Measurements from ENCODE around the gene TMEM201.

TMEM201 gene

GRCh38 chr1:9593147-9593491, 4.4 kb downstream of the TMEM201 start:
- Mint-ChIP-seq H3K4me1 (peaks cover 49% of the 10 kb centered on the region), H3K9me3 (no peaks in the 10 kb centered on the region), H3K4me3 (peak overlapping the region in 1 of 3 experiments; percentile 10), H3K27me3 (ENCODE audit: low read depth) (no peaks in the 10 kb centered on the region), H3K27ac (peak overlapping the region in 2 of 3 experiments; percentile 68 to 72), H3K36me3 (ENCODE audit: low read depth) (peaks cover 8% of the 10 kb centered on the region)
- TF ChIP-seq CTCF (IDR thresholded peaks at IDR 0.05; ENCODE audit: unreplicated experiment in 3 of 3) = no peak

- no peak for TF ChIP-seq CTCF (IDR thresholded peaks at IDR 0.05; ENCODE audit: unreplicated experiment in 3 of 3)
- Mint-ChIP-seq H3K27me3 (ENCODE audit: low read depth) (no peaks in the 10 kb centered on the region), H3K4me1 (peaks cover 46% of the 10 kb centered on the region)
Observed at GRCh38 chr1:9593492-9594465, 5.1 kb downstream of the TMEM201 start.

GRCh38 chr1:9594471-9595155, 5.9 kb downstream of the TMEM201 start:
- H3K4me3 Mint-ChIP-seq = no peak overlapping the region
- H3K27me3 Mint-ChIP-seq (ENCODE audit: low read depth) = no peaks in the 10 kb centered on the region

More at GRCh38 chr1:9593492-9594465, 5.1 kb downstream of the TMEM201 start:
- Mint-ChIP-seq H3K4me3 (peak overlapping the region in 2 of 3 experiments; percentile 10 to 25), H3K36me3 (ENCODE audit: low read depth) (peaks cover 10% of the 10 kb centered on the region), H3K27ac (peak overlapping the region in 2 of 3 experiments; percentile 68 to 72), H3K9me3 (no peaks in the 10 kb centered on the region)

GRCh38 chr1:9595156-9595967, 6.7 kb downstream of the TMEM201 start:
- TF ChIP-seq CTCF (IDR thresholded peaks at IDR 0.05; ENCODE audit: unreplicated experiment in 3 of 3) = no peak
- no peaks in the 10 kb centered on the region for H3K27me3 Mint-ChIP-seq (ENCODE audit: low read depth)
- H3K36me3 Mint-ChIP-seq (ENCODE audit: low read depth) = peaks cover 14% of the 10 kb centered on the region
- H3K27ac Mint-ChIP-seq = no peak overlapping the region
- no peak overlapping the region for H3K4me3 Mint-ChIP-seq
- H3K9me3 Mint-ChIP-seq = no peaks in the 10 kb centered on the region
- H3K4me1 Mint-ChIP-seq = peaks cover 40% of the 10 kb centered on the region

More at GRCh38 chr1:9594471-9595155, 5.9 kb downstream of the TMEM201 start:
- Mint-ChIP-seq H3K27ac (peak overlapping the region in 1 of 3 experiments; percentile 20), H3K36me3 (ENCODE audit: low read depth) (peaks cover 10% of the 10 kb centered on the region), H3K9me3 (no peaks in the 10 kb centered on the region), H3K4me1 (peaks cover 44% of the 10 kb centered on the region)
- TF ChIP-seq CTCF (IDR thresholded peaks at IDR 0.05; ENCODE audit: unreplicated experiment in 3 of 3) = no peak

GRCh38 chr1:9595968-9596340, 7.2 kb downstream of the TMEM201 start:
- H3K27ac Mint-ChIP-seq = peak overlapping the region; percentile 70 to 78 (median 76)
- TF ChIP-seq CTCF (IDR thresholded peaks at IDR 0.05; ENCODE audit: unreplicated experiment in 3 of 3) = no peak
- peak overlapping the region in 1 of 3 experiments; percentile 42 for H3K4me3 Mint-ChIP-seq
- no peaks in the 10 kb centered on the region for H3K27me3 Mint-ChIP-seq (ENCODE audit: low read depth)
- H3K4me1 Mint-ChIP-seq = peaks cover 35% of the 10 kb centered on the region
- peaks cover 14% of the 10 kb centered on the region for H3K36me3 Mint-ChIP-seq (ENCODE audit: low read depth)
- no peaks in the 10 kb centered on the region for H3K9me3 Mint-ChIP-seq
